Ovary (tissue), 3 donors: Measurements from ENCODE around the gene STK39.

Experiments used
- POLR2A ChIP-seq: fragments of 450-650 bp; IDR thresholded peaks from one replicate; pipeline ENCODE4 v1.6.1; 2017; ENCODE audit warnings: antibody characterized with exemption, mild to moderate bottlenecking, moderate library complexity
- TF ChIP-seq, protein P1 (sequence below), 3 donors: fragments of 450-650 bp in 2 of 3; fragments of 200-600 bp in 1 of 3; IDR thresholded peaks; one replicate each; pipeline versions ENCODE4 v1.5.1 to v1.8.0; 2016 to 2022; ENCODE audit warnings: antibody characterized with exemption in 3 of 3, mild to moderate bottlenecking in 1 of 3
- donor health status: DM: no; HTN: no; CAD: no.

DNA sequence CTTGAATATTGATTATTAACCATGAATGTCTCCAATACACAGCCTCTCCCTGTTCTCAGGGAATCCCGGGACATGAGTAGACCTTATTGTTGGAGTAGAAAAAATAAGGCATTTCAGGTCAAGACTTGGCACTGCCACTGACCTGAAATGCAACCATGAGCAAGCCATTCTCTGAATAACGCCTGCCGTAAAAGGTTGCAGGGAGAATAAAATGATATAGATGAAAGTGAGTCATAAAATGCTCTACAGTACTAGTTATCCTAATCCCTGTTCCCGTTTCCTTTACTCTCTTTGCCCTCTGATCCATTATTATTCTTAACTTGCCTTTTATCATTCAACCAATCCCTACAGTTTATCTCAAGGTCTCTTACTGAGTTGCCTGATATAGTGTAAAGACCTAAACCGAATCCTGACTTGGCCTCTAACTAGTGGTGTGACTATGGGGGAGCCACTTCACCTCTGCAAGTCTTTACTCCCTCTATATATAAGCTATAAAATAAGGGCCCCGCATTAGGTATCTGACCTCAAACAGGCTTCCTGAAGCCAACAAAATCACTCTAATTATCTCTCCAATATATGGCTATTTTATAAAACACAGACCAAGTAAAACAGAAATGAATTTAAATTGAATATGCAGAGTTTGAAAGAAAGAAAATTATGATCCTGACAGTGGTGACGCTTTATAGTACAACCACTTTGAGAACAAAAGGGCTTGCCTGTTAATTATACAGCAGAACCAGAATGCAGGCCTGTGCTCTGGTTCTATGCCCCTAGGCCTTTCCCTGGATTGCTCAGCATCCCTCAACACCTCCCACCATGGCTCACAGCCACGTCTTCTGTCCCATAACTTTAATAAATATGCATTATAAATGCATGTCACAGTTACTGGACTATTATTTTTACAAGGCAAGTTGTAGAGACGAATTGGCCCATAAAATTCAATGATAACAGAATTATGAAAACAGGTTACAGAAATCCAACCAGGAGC, 183.1 kb downstream of the STK39 start:
- TF ChIP-seq, protein P1, sequence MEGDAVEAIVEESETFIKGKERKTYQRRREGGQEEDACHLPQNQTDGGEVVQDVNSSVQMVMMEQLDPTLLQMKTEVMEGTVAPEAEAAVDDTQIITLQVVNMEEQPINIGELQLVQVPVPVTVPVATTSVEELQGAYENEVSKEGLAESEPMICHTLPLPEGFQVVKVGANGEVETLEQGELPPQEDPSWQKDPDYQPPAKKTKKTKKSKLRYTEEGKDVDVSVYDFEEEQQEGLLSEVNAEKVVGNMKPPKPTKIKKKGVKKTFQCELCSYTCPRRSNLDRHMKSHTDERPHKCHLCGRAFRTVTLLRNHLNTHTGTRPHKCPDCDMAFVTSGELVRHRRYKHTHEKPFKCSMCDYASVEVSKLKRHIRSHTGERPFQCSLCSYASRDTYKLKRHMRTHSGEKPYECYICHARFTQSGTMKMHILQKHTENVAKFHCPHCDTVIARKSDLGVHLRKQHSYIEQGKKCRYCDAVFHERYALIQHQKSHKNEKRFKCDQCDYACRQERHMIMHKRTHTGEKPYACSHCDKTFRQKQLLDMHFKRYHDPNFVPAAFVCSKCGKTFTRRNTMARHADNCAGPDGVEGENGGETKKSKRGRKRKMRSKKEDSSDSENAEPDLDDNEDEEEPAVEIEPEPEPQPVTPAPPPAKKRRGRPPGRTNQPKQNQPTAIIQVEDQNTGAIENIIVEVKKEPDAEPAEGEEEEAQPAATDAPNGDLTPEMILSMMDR (IDR thresholded peaks at IDR 0.05), result no peak
- no peak for TF ChIP-seq POLR2A
